Stimulated activated naive CD4-positive, alpha-beta T cell treated with Interleukin-2 at 50 U/mL for 16 hours (primary cell): ENCODE measurements around the gene TEP1.
"Not testable (repeated sequence)": the region's sequence is repeated elsewhere in the genome, so short reads cannot be mapped to it uniquely, and the experiment has no call there.

ENCODE experiments used
- DNase-seq: peaks from one replicate; lab custom pipeline; 2025; lab: John Stamatoyannopoulos, UW

Gene TEP1

DNA sequence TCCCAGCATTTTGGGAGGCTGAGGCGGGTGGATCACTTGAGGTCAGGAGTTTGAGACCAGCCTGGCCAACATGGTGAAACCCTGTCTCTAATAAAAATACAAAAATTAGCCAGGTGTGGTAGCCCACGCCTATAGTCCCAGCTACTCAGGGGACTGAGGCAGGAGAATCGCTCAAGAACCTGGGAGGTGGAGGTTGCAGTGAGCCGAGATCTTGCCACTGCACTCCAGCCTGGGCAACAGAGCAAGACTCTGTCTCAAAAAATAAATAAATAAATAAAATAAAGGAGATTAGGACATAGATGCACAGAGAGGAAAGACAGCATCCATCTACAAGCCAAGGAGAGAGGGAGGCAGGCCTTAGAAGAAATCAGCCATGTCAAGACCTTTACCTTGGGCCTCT, 72.3 kb downstream of the TEP1 start:
- not testable (repeated sequence) for DNase-seq

DNA sequence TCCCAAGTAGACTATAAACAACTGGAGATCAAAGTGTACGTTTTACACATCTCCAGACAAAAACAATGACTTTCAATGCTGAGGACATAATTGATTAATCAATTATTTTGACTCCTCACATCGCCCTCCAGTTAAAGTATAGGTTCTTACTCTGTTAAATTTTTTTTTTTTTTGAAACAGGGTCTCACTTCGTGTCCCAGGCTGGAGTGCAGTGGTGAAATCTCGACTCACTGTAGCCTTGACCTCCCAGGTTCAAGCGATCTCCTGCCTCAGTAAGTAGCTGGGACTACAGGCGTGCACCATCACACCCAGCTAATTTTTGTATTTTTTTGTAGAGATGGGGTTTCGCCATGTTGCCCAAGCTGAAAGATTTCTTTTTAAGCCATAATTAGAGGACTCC, 79.3 kb downstream of the TEP1 start:
- DNase-seq = no peak

DNA sequence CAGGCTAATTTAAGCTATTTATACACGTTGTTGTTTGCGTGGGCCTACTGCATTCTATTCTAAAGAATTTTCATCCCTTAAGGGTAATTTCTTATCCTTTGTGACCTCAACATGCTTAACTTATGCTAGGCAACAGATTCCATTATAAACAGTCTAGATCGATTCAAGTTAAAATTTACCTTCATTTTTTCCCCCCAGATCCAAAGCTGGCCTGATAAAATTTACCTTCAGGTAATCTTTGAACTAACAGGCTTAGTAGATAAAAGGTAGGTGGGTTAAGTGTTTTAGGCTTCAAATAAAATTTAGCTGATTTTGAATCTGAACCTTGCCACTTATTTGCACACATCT, 79.8 kb downstream of the TEP1 start:
- no peak for DNase-seq

DNA sequence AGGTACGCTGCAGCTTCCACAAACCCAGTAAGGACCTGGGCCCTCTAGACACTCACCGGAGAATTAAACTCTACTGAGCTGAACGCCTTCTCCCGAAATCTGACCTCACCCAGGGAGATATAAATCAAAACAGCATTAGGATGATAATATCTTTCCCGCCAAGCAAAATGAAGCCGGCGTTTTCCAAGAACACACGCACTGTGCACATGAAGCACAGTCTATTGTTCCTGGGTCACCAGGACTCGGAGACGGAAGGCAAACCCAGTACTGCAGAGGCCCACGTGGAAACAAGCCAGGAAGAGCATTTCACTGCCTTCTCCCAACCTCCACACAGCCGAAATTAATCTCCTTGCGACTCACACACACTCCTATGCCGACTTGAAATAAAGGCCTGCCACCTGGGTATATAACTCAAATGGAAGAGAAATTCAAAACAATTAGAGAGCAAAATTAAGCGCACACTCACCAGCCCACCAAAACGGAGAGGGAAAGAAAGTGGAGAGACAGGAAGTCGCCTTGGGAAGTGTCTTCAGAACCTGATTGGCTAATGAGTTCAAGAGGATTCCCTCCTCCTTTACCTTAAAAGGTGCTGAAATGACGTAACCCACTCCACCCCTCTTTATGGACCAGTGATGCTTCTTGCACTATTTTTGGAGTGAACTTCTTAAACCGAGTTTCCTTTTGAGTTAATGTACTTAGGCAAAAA, 80.4 kb downstream of the TEP1 start, which contains the start of gene CCNB1IP1:
Gene CCNB1IP1 (minus strand): TSS at position 492 of the 706 bp plus-strand sequence. CDS start 16,756 bp downstream, outside the sequence.
- peak; percentile 21 for DNase-seq

DNA sequence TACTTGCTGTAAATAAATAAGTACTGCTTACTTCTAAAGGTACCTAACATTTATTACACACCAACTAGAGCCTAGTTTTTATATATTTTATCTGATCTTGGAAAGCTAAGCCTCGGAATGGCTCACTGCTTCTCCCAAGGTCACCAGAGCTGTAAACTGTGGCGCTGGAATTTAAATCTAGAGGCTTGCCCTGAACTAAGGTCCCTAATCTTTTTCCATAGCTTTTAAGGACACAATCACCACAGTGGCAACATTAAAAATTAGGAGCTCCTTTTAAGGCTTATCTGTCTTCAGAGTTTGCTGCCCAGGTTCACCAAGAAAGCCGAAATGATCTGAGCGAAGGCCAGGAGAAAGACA, 80.9 kb downstream of the TEP1 start:
- no peak for DNase-seq

DNA sequence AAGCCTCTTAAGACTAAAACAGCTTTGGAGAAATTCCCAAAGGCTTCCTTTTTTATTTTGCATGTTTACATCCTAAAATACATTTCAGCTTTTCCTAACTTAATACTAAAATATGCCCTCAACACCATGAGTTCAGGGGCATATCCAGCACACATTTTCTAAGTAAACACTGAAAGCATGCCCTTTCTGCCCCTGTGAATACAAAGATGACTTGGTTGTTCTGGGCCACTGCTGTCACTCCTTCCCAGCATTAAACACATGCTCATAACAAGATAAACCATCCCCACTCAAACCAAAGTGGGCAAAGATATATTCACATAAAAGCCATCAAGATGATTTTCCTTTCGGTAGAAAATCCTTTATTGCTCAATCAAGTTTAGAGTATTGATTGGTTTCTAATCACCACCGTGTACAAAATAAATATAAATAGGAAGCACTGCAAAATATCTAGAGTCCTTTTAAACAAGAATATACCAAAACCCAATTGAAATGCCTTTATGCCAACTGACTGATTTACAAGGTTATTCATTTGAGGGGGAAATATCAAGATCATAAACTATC, 82.2 kb downstream of the TEP1 start:
- no peak for DNase-seq

DNA sequence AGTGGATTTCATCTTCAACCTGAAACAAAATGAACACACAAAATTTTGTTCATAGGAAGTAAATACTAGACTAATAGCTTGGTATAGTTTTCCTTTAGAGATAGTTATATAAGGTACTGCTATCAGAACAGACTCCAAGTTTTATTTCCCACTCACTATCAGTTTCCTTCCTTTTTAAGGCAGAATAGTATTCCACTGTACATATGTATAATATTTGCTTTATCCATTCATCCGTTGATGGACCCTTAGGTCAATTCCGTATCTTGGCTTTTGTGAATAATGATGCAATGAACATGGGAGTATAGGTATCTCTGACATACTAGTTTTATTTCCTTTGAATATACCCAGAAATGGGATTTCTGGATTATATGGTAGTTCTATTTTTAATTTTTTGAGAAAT, 83.9 kb downstream of the TEP1 start:
- DNase-seq = no peak

DNA sequence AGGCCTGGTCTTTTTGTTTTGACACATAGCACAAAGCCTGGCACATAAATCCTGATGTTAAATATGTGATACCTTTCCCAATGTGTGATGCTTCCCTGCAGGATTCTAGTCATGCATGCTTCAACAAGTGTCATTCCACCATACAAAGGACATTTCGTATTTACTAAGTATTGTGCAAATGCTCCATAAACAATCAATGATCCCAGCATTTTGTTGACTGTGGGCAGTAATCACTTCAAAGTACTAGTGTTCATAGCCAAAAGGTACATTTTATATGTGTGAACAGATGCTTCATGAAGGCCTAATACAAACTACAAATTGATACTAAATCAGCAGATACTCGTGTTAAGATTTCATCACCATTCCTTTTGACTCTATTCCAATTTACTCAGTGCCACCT, 84.6 kb downstream of the TEP1 start:
- DNase-seq = no peak

DNA sequence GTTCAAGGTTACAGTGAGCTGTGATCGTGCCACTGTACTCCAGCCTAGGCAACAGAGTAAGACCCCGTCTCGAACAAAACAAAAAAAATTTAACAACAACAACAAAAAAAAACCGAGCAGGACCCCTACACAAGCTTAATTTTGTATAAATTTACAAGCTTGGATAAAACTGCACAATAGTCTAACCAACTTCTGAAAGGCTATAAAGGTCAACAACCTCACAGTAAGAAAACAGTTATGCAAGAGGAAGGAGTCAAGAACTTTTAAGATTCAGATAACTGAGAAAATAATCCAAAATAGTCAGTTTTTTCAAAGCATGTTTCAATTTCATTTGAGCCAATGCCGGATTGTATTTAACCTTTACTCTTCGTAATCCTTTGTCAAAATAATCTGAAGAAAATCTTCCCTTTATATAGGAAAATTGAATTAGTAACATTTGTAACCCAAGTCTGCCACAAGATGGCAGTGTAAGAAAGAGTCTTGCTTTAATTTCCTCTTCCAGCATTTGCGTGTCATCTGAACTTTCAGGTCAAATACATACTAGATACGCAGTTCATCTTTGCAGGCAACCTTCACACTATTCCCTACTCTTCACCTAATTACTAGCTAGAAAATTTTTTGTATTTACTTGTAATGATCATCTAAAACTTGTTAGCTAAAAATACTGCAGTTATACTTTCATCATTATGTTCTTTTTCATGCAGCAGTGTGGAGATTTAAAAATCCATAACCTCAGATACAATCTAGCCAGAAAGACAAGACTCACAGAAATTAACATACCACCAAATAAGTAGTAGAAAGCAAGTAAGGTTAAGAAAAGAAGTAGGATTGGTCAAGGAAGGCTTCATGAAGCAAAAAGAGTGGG, 86.1 kb downstream of the TEP1 start:
- no peak for DNase-seq

DNA sequence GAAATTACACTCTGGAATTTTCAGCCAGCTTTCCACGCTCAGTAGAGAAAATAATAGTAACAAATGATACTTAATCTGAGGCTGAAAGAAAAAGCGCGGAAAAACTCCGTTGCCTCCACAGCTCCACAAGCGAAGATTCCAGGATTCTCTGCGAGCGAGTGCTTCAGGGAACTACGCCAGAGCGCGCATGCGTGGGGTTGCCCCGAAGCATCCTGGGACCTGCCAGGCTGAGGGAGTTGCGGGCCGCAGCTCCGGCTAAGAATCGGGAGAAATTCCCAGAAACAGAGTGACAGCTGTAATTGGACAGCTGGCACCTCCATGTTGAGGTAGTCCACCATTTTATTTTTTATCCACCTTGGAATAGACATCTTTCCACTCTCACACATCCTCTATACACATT, 95.6 kb downstream of the TEP1 start:
- no peak for DNase-seq
